ENCODE measurements around the gene BIN1. TPM values are rescaled to one million over a fixed set of nuclear protein-coding genes. Genes with fewer than 3 reads are reported as not detected.
A peak's percentile ranks its signal among the peaks of the same experiment; 100 is the strongest.

The BIN1 gene
- total and polyA plus RNA-seq, 2 donors (not counting 1 experiment from before 2014, with no cell fraction given): 90.6 to 92.3 TPM

DNA sequence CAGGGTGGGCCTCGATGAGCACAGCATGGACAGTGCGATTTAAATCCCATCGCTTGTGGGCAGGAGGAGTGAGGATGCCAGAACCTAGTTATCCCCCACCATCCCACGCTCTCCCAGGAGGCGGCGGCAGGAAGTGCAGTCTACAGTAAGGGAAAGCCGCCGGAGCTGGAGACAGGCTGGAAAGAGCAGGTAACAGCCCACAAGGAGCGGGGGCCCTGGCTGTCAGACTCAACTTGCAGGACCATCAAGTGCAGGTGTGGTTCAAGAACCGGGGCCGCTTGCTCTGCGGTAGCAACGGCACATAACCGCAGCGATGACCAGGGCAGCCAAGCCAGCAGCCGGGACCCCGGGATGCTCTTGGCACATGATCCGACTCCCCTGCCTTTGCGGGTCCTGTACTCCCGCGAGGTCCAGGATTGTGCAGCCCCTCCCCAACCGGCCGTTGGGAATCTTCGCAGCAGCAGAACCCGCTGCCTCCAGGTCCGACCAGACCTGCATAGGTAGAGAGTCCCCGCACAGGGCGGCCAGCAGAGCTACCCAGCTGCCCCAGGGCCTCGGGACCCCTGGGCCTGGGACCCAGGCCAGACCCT, 82.1 kb downstream of the BIN1 start:
- Mint-ChIP-seq H3K27me3 (peaks cover 38% of the 10 kb centered on the region), H3K4me3 (peak overlapping the region; percentile 75), H3K27ac (no peak overlapping the region), H3K9me3 (ENCODE audit: insufficient read depth) (peaks cover 2% of the 10 kb centered on the region), H3K4me1 (peaks cover 11% of the 10 kb centered on the region)
- WGBS (ENCODE audit: insufficient coverage): 59% methylated on average over 29 of the region's 29 CpGs
- DNase-seq (no peak), ATAC-seq (ENCODE audit: low read depth) (no peak)
- no peak overlapping the region for H3K27ac ChIP-seq (ENCODE audit: low read length in 2 of 2)
- H2AFZ ChIP-seq (ENCODE audit: insufficient read depth, low read depth, low read length, poor library complexity, severe bottlenecking): peak overlapping the region; percentile 76
- H3K9ac ChIP-seq (ENCODE audit: low read length): peak overlapping the region; percentile 58
- peaks cover 12 to 14% of the 10 kb centered on the region in 2 donors for H3K4me1 ChIP-seq (ENCODE audit: control insufficient read depth in 2 of 2, insufficient read depth in 2 of 2, low read length in 2 of 2)
- no peaks in the 10 kb centered on the region for H3K79me2 ChIP-seq (ENCODE audit: control insufficient read depth, insufficient read depth, low read length)
- H3K9me3 ChIP-seq (ENCODE audit: control extremely low read depth in 1 of 3, control insufficient read depth in 2 of 3, insufficient read depth in 1 of 3, low read length in 2 of 3): peaks cover 1 to 13% (median 2%) of the 10 kb centered on the region in 3 donors
- peaks cover 0 to 31% (median 15%) of the 10 kb centered on the region in 4 experiments for H3K27me3 ChIP-seq (replicated peaks in 1 of 4; ENCODE audit: control extremely low read depth in 1 of 4, control insufficient read depth in 3 of 4, insufficient read depth in 4 of 4, low read length in 3 of 4)
- CTCF ChIA-PET: no interaction called here
- no peaks in the 10 kb centered on the region for H4K20me1 ChIP-seq (ENCODE audit: control insufficient read depth, insufficient read depth, low read length, poor library complexity, severe bottlenecking)
- H3K4me3 ChIP-seq (ENCODE audit: control extremely low read depth in 1 of 5, extremely low read depth in 1 of 5, insufficient read depth in 1 of 5, low read depth in 2 of 5, low read length in 4 of 5): peak overlapping the region in 3 of 5 experiments; percentile 37 to 59 (median 38)
- intact Hi-C loops (cut with micrococcal nuclease): no loop called here
- peak overlapping the region; percentile 81 for H3K4me2 ChIP-seq (replicated peaks; ENCODE audit: low read depth, low read length, poor library complexity, severe bottlenecking)
- TF ChIP-seq EZH2 (IDR thresholded peaks at IDR 0.05; ENCODE audit: borderline replicate concordance, insufficient read depth, low read depth, low read length, poor library complexity, severe bottlenecking): no peak
- TF ChIP-seq, protein P1, sequence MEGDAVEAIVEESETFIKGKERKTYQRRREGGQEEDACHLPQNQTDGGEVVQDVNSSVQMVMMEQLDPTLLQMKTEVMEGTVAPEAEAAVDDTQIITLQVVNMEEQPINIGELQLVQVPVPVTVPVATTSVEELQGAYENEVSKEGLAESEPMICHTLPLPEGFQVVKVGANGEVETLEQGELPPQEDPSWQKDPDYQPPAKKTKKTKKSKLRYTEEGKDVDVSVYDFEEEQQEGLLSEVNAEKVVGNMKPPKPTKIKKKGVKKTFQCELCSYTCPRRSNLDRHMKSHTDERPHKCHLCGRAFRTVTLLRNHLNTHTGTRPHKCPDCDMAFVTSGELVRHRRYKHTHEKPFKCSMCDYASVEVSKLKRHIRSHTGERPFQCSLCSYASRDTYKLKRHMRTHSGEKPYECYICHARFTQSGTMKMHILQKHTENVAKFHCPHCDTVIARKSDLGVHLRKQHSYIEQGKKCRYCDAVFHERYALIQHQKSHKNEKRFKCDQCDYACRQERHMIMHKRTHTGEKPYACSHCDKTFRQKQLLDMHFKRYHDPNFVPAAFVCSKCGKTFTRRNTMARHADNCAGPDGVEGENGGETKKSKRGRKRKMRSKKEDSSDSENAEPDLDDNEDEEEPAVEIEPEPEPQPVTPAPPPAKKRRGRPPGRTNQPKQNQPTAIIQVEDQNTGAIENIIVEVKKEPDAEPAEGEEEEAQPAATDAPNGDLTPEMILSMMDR (IDR thresholded peaks at IDR 0.05): no peak
- no peaks in the 10 kb centered on the region for H3K36me3 ChIP-seq (replicated peaks in 1 of 2; ENCODE audit: control extremely low read depth in 1 of 2, control insufficient read depth in 1 of 2, extremely low read depth in 1 of 2, insufficient read depth in 2 of 2, low read length in 1 of 2)
- POLR2A ChIA-PET: no interaction called here

DNA sequence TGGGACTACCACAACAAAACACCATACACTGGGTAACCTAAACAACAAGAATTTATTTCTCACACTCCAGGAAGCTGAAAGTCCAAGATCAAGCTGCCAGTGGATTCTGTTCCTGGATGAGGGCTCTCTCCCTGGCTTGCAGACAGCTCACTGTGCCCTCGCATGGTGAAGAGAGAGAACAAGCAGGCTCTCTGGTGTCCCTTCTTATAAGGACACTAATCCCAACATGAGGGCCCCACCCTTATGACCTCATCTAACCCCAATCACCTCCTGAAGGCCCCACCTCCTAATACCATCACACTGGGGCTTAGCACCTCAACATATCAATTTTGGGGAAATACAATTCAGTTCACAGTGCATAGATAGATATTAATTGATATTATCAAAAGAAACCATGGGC, 83.5 kb downstream of the BIN1 start:
- H3K27me3 Mint-ChIP-seq: peaks cover 33% of the 10 kb centered on the region
- H3K79me2 ChIP-seq (ENCODE audit: control insufficient read depth, insufficient read depth, low read length): no peaks in the 10 kb centered on the region
- peaks cover 11% of the 10 kb centered on the region for H3K4me1 Mint-ChIP-seq
- no peak overlapping the region for H3K4me2 ChIP-seq (replicated peaks; ENCODE audit: low read depth, low read length, poor library complexity, severe bottlenecking)
- H3K4me1 ChIP-seq (ENCODE audit: control insufficient read depth in 2 of 2, insufficient read depth in 2 of 2, low read length in 2 of 2): peaks cover 12 to 14% of the 10 kb centered on the region in 2 donors
- ChIA-PET POLR2A (no interaction called here), CTCF (no interaction called here)
- no peak overlapping the region for H3K27ac Mint-ChIP-seq
- no peaks in the 10 kb centered on the region for H3K36me3 ChIP-seq (replicated peaks in 1 of 2; ENCODE audit: control extremely low read depth in 1 of 2, control insufficient read depth in 1 of 2, extremely low read depth in 1 of 2, insufficient read depth in 2 of 2, low read length in 1 of 2)
- H3K27ac ChIP-seq (ENCODE audit: low read length in 2 of 2): no peak overlapping the region
- no peak overlapping the region for H3K9ac ChIP-seq (ENCODE audit: low read length)
- peaks cover 0 to 13% (median 0%) of the 10 kb centered on the region in 3 donors for H3K9me3 ChIP-seq (ENCODE audit: control extremely low read depth in 1 of 3, control insufficient read depth in 2 of 3, insufficient read depth in 1 of 3, low read length in 2 of 3)
- no peak overlapping the region for H3K4me3 ChIP-seq (ENCODE audit: control extremely low read depth in 1 of 5, extremely low read depth in 1 of 5, insufficient read depth in 1 of 5, low read depth in 2 of 5, low read length in 4 of 5)
- peaks cover 2% of the 10 kb centered on the region for H3K9me3 Mint-ChIP-seq (ENCODE audit: insufficient read depth)
- H2AFZ ChIP-seq (ENCODE audit: insufficient read depth, low read depth, low read length, poor library complexity, severe bottlenecking): no peak overlapping the region
- TF ChIP-seq EZH2 (IDR thresholded peaks at IDR 0.05; ENCODE audit: borderline replicate concordance, insufficient read depth, low read depth, low read length, poor library complexity, severe bottlenecking): no peak
- TF ChIP-seq, protein P1 (IDR thresholded peaks at IDR 0.05): no peak
- no peak overlapping the region for H3K4me3 Mint-ChIP-seq
- H4K20me1 ChIP-seq (ENCODE audit: control insufficient read depth, insufficient read depth, low read length, poor library complexity, severe bottlenecking): no peaks in the 10 kb centered on the region
- ATAC-seq (ENCODE audit: low read depth) (no peak), DNase-seq (no peak)
- WGBS (ENCODE audit: insufficient coverage): 100% methylated on average over 1 of the region's 1 CpG
- H3K27me3 ChIP-seq (replicated peaks in 1 of 4; ENCODE audit: control extremely low read depth in 1 of 4, control insufficient read depth in 3 of 4, insufficient read depth in 4 of 4, low read length in 3 of 4): peaks cover 0 to 31% (median 13%) of the 10 kb centered on the region in 4 experiments
- intact Hi-C loops (cut with micrococcal nuclease): no loop called here
